Neuronal stem cell (in vitro differentiated cells): ENCODE data around the gene RBM20.

ENCODE experiments used
- DNase-seq: peaks from one replicate; pipeline ENCODE4 v3.0.0-alpha.2; 2013; ENCODE audit warnings: low spot score
- H2AFZ ChIP-seq: one replicate; pipeline ENCODE4 v1.6.1; 2013; ENCODE audit warnings: mild to moderate bottlenecking, low read length, inconsistent platforms
- H2AK5ac ChIP-seq: 2 replicates; pipeline ENCODE4 v1.6.1; 2013; ENCODE audit warnings: low read depth, mild to moderate bottlenecking, inconsistent platforms, low read length, moderate library complexity, mixed read lengths
- H2BK120ac ChIP-seq: 2 replicates; pipeline ENCODE4 v1.6.1; 2013; ENCODE audit warnings: low read depth, mild to moderate bottlenecking, inconsistent platforms, low read length, moderate library complexity, mixed read lengths
- H2BK12ac ChIP-seq: one replicate; pipeline ENCODE4 v1.6.1; 2013; ENCODE audit warnings: low read length, inconsistent platforms
- H2BK15ac ChIP-seq: 2 replicates; pipeline ENCODE4 v1.6.1; 2013; ENCODE audit warnings: mild to moderate bottlenecking, low read length, inconsistent platforms, mixed read lengths
- H2BK5ac ChIP-seq: one replicate; pipeline ENCODE4 v1.6.1; 2013; ENCODE audit warnings: inconsistent platforms, mild to moderate bottlenecking, low read length, moderate library complexity
- H3K14ac ChIP-seq: one replicate; pipeline ENCODE4 v1.6.1; 2013; ENCODE audit warnings: low read length, inconsistent platforms
- H3K18ac ChIP-seq: 2 replicates; pipeline ENCODE4 v1.6.1; 2013; ENCODE audit warnings: low read length, inconsistent platforms
- H3K23ac ChIP-seq: 2 replicates; pipeline ENCODE4 v1.6.1; 2013; ENCODE audit warnings: low read depth, mild to moderate bottlenecking, mixed read lengths, low read length, inconsistent platforms; ENCODE audit not compliant: poor library complexity
- H3K27ac ChIP-seq: replicated peaks from 3 replicates; pipeline ENCODE4 v1.5.1; 2013; ENCODE audit warnings: low read length, inconsistent platforms
- H3K27me3 ChIP-seq, 3 experiments: 2 replicates each; pipeline ENCODE4 v1.6.1; 2013; ENCODE audit warnings: low read length in 3 of 3, mild to moderate bottlenecking in 2 of 3, inconsistent platforms in 1 of 3, low read depth in 1 of 3, mixed read lengths in 1 of 3, moderate library complexity in 1 of 3; ENCODE audit not compliant: control insufficient read depth in 3 of 3, insufficient read depth in 3 of 3
- H3K36me3 ChIP-seq, 2 donors: replicated peaks in 1 of 2; 2 replicates each; pipeline ENCODE4 v1.6.1; 2013; ENCODE audit warnings: low read length in 2 of 2; ENCODE audit not compliant: control insufficient read depth in 2 of 2, insufficient read depth in 2 of 2
- H3K4ac ChIP-seq: 2 replicates; pipeline ENCODE4 v1.6.1; 2013; ENCODE audit warnings: inconsistent platforms, mild to moderate bottlenecking, low read length, moderate library complexity
- H3K4me1 ChIP-seq, 2 donors: 1 replicate in 1 of 2; 2 replicates in 1 of 2; pipeline ENCODE4 v1.6.1; 2013; ENCODE audit warnings: low read length in 2 of 2, low read depth in 1 of 2; ENCODE audit not compliant: control insufficient read depth in 2 of 2, insufficient read depth in 1 of 2
- H3K4me2 ChIP-seq: one replicate; pipeline ENCODE4 v1.6.1; 2013; ENCODE audit warnings: mild to moderate bottlenecking, low read length, inconsistent platforms; ENCODE audit not compliant: insufficient read depth, poor library complexity, severe bottlenecking
- H3K4me3 ChIP-seq, 2 donors: 2 replicates each; pipeline ENCODE4 v1.5.1; 2013; ENCODE audit warnings: low read length in 2 of 2, mild to moderate bottlenecking in 2 of 2, inconsistent platforms in 1 of 2, moderate library complexity in 1 of 2
- H3K79me1 ChIP-seq: one replicate; pipeline ENCODE4 v1.6.1; 2013; ENCODE audit warnings: low read depth, mild to moderate bottlenecking, inconsistent platforms, low read length, moderate library complexity
- H3K9ac ChIP-seq: one replicate; pipeline ENCODE4 v1.6.1; 2013; ENCODE audit warnings: mild to moderate bottlenecking, low read depth, low read length, inconsistent platforms; ENCODE audit not compliant: poor library complexity
- H3K9me3 ChIP-seq, 2 donors: replicated peaks in 1 of 2; 2 replicates each; pipeline versions ENCODE3 to v1.6.1; 2013; ENCODE audit warnings: low read length in 2 of 2, mild to moderate bottlenecking in 2 of 2, inconsistent platforms in 1 of 2, low read depth in 1 of 2, mixed read lengths in 1 of 2, moderate library complexity in 1 of 2; ENCODE audit not compliant: control insufficient read depth in 2 of 2, insufficient read depth in 1 of 2
- H4K8ac ChIP-seq: one replicate; pipeline ENCODE4 v1.6.1; 2013; ENCODE audit warnings: low read depth, mild to moderate bottlenecking, inconsistent platforms, low read length, moderate library complexity
- H4K91ac ChIP-seq: one replicate; pipeline ENCODE4 v1.6.1; 2013; ENCODE audit warnings: low read length, low read depth, mild to moderate bottlenecking, inconsistent platforms; ENCODE audit not compliant: poor library complexity
- WGBS, 2 donors: extraction: QIAGEN DNeasy Blood & Tissue Kit; methylation state at CpG; one replicate each; pipeline ENCODE4 v1.1.7; 2013; ENCODE audit warnings: missing lambda C conversion rate in 2 of 2, mixed read lengths in 1 of 2; ENCODE audit not compliant: insufficient read length in 2 of 2, insufficient replicate concordance in 1 of 2; ENCODE audit errors: extremely low coverage in 2 of 2; 5-methylcytosine and 5-hydroxymethylcytosine counted together

Gene RBM20

DNA sequence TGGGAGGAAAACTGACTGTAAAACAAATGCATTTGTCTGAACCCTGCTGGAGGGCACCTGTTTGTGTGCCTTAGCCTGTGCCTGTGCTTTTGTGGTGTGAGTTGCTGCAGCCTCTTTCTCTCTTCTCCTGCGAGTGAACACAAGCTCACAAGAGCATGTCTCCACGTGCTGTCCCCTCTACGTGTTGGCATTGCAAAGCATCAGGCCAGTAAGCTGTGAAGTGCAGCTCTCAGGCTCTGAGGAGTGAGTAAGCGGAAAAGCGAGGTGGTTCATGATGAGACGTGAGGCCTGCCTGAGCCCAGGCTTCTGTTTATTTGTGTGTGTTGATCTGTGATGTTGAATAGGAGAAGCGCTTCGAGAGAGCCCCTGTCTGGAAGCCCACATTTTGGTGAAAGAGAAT lies 142.0 kb downstream of the RBM20 start:
- peaks cover 12 to 21% of the 10 kb centered on the region in 2 donors for H3K4me1 ChIP-seq
- no peaks in the 10 kb centered on the region for H3K27me3 ChIP-seq
- no peak overlapping the region for H3K27ac ChIP-seq
- no peak overlapping the region for H3K4ac ChIP-seq
- no peak overlapping the region for H2BK120ac ChIP-seq
- no peak overlapping the region for H3K4me2 ChIP-seq
- no peak overlapping the region for H2BK5ac ChIP-seq
- no peak overlapping the region for H3K18ac ChIP-seq
- H4K91ac ChIP-seq = no peak overlapping the region
- no peak overlapping the region for H4K8ac ChIP-seq
- H3K4me3 ChIP-seq = no peak overlapping the region
- H3K9me3 ChIP-seq = no peaks in the 10 kb centered on the region
- no peak overlapping the region for H2AK5ac ChIP-seq
- WGBS, 2 donors = no CpG with 5 or more reads among the region's 8 CpGs
- no peak overlapping the region for H3K14ac ChIP-seq
- no peak overlapping the region for H2BK15ac ChIP-seq
- no peaks in the 10 kb centered on the region for H3K79me1 ChIP-seq
- H3K36me3 ChIP-seq = no peaks in the 10 kb centered on the region
- no peak overlapping the region for H2BK12ac ChIP-seq
- DNase-seq = no peak
- H2AFZ ChIP-seq = peak overlapping the region; percentile 50
- no peak overlapping the region for H3K9ac ChIP-seq
- H3K23ac ChIP-seq = no peak overlapping the region

DNA sequence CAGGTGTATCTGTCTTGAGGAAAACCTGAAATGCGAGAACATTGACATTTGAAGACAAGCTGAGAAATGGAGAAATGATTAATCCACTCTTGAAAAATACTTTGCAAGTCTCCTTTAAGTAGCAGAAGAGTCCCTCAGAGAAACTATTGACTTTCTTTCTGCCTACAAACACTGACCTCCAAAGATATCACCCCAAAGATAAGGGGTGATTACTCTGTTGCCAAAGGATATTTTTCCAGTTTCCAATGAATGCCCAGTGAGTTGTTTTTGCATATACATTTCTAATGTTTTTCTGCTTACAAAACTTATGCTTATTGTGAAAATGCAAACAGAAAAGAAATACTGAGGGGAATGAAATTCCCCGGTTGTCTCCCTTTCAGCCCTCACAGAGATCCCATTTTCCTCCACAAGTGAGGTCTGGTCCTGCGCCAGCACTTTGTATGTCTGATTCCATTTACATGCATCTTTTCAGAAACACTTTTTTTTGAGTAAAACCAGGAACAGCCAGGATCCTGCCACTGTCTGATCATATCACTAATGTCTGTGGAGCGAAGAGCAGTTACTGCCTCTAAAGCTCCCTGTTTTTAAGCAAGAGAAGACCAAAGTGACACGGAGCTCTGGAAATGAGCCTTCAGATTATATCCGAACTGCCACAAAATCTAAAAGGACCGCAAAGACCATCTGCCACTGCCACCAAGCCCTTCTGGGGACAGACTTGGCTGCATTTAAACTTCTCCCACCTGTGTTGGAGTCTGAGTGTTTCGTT lies 144.7 kb downstream of the RBM20 start:
- Histone ChIP-seq H4K8ac (no peak overlapping the region), H3K23ac (no peak overlapping the region), H2AFZ (no peak overlapping the region), H3K18ac (no peak overlapping the region), H3K79me1 (no peaks in the 10 kb centered on the region), H3K36me3 (no peaks in the 10 kb centered on the region), H2BK15ac (no peak overlapping the region), H3K4ac (no peak overlapping the region), H3K9ac (no peak overlapping the region), H2AK5ac (no peak overlapping the region), H4K91ac (no peak overlapping the region), H3K9me3 (no peaks in the 10 kb centered on the region), H3K14ac (no peak overlapping the region), H3K4me1 (peaks cover 18 to 34% of the 10 kb centered on the region in 2 donors), H3K27me3 (no peaks in the 10 kb centered on the region), H3K4me2 (no peak overlapping the region), H2BK12ac (no peak overlapping the region), H3K4me3 (no peak overlapping the region), H2BK120ac (no peak overlapping the region), H2BK5ac (no peak overlapping the region), H3K27ac (no peak overlapping the region)
- no peak for DNase-seq
- no CpG with 5 or more reads among the region's 8 CpGs for WGBS, 2 donors

DNA sequence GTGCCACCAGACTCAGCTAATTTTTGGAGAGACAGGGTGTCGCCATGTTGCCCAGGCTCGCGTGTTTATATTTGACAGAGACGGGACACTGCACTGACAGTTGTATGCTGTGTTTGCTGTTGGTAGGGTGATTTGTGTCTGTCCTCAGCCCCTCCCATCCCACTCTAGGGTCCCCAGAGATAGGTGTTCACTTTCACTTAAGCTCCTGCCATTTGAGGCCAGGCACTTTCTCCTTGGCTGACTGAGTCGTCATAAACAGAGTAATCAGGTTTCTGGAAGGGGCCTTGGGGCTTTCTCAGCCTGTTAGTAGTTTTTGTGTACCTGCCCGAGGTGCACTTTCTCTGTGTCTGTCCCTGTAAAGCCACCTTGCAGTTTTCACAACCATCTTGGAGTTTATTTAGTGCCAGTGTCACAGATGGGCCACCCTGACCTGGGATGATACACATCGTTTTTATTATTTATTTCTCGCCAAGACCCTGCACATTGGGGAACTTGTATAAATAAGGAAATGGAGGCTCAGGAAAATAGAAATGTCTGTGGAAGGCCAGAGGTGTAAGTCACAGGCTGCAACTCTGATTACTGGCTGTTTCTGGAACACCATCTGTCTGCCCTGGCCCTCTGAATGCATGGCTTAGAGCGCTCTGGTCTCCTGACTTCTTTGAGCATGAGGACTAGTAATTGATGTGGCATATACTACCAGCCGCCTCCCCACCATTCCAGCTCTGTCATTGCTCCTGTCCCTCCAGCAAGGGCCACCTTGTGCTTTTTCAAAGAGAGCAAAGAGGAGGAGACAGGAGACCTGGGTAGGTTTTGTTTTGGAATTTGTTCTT lies 145.7 kb downstream of the RBM20 start:
- H3K4me3 ChIP-seq = no peak overlapping the region
- H3K4me1 ChIP-seq = peaks cover 19 to 35% of the 10 kb centered on the region in 2 donors
- no peak overlapping the region for H3K9ac ChIP-seq
- H3K36me3 ChIP-seq = no peaks in the 10 kb centered on the region
- no peaks in the 10 kb centered on the region for H3K79me1 ChIP-seq
- no peak overlapping the region for H4K91ac ChIP-seq
- no peak overlapping the region for H3K27ac ChIP-seq
- H2BK5ac ChIP-seq = no peak overlapping the region
- H3K9me3 ChIP-seq = no peaks in the 10 kb centered on the region
- no peak overlapping the region for H3K18ac ChIP-seq
- no peak overlapping the region for H3K14ac ChIP-seq
- H2BK120ac ChIP-seq = no peak overlapping the region
- no CpG with 5 or more reads among the region's 10 CpGs for WGBS, 2 donors
- no peak overlapping the region for H4K8ac ChIP-seq
- H2BK12ac ChIP-seq = no peak overlapping the region
- no peak overlapping the region for H3K4ac ChIP-seq
- H2AFZ ChIP-seq = no peak overlapping the region
- DNase-seq = no peak
- no peaks in the 10 kb centered on the region for H3K27me3 ChIP-seq
- no peak overlapping the region for H2AK5ac ChIP-seq
- H3K23ac ChIP-seq = no peak overlapping the region
- H3K4me2 ChIP-seq = no peak overlapping the region
- no peak overlapping the region for H2BK15ac ChIP-seq

DNA sequence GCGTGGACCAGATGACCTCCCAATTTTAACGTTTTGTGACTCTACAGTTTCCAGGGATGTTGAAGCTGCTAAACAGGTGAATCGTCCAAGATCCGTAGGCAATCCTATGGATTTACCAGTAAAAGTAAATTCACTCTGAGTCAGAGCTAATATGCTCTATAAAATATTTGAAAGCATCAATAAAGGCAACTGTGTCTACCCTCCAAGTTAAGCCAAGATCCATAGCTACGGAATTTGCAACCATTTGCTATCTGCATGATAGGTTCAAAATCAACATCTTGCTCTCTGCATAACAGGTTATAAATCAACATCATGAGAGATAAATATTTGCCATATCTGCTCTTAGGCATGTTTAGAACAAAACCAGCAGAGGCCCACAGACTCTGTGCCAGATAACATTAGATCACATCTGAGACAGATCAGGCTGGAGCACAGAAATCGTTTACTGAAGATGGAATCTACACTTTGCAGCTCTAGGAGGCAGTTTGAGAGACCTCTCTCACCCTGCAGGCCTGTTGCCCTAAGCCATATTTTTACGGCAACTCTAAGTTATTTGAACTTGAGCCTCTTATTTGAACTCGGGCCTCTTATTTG lies 146.9 kb downstream of the RBM20 start:
- H2BK120ac ChIP-seq = no peak overlapping the region
- no CpG with 5 or more reads among the region's 8 CpGs for WGBS, 2 donors

More for the DNA sequence above, 146.9 kb downstream of the RBM20 start:
- Histone ChIP-seq H3K79me1 (no peaks in the 10 kb centered on the region), H3K4me3 (no peak overlapping the region), H2BK5ac (no peak overlapping the region), H2AK5ac (no peak overlapping the region), H3K27ac (no peak overlapping the region), H3K9me3 (no peaks in the 10 kb centered on the region), H4K8ac (no peak overlapping the region), H2AFZ (peak overlapping the region; percentile 15), H3K27me3 (no peaks in the 10 kb centered on the region), H4K91ac (no peak overlapping the region), H3K4ac (no peak overlapping the region), H3K18ac (no peak overlapping the region), H3K4me2 (no peak overlapping the region), H3K23ac (no peak overlapping the region), H3K9ac (no peak overlapping the region), H3K14ac (no peak overlapping the region), H2BK12ac (no peak overlapping the region), H3K36me3 (no peaks in the 10 kb centered on the region), H3K4me1 (peaks cover 25 to 45% of the 10 kb centered on the region in 2 donors), H2BK15ac (no peak overlapping the region)
- no peak for DNase-seq
